GM18951 (cell line): ENCODE measurements around the gene KIAA1671.

ENCODE experiments used
- POLR2A ChIP-seq: IDR thresholded peaks from 4 replicates; pipeline ENCODE4 v1.6.1; 2011; ENCODE audit warnings: mild to moderate bottlenecking; ENCODE audit not compliant: insufficient read length, insufficient read depth; ENCODE audit errors: extremely low read depth
- in situ Hi-C: fragments of 300-500 bp; cut with MboI; formaldehyde crosslinking; loops from one replicate; pipeline ENCODE4 v1.12.0; 2022; ENCODE audit warnings: low sequenced_read_pairs, mixed read lengths, inconsistent platforms; ENCODE audit not compliant: unreplicated experiment

Gene KIAA1671

GRCh38 chr22:25035715-25036114 lies 83.2 kb downstream of the KIAA1671 start:
- TF ChIP-seq POLR2A, result no peak
- in situ Hi-C loops, result no loop called here

- in situ Hi-C loops, result no loop called here
- TF ChIP-seq POLR2A, result no peak
Observed at GRCh38 chr22:25038239-25038638, 85.7 kb downstream of the KIAA1671 start.

GRCh38 chr22:25038771-25039170 lies 86.3 kb downstream of the KIAA1671 start:
- in situ Hi-C loops, result no loop called here
- no peak for TF ChIP-seq POLR2A

- in situ Hi-C loops, result no loop called here
Observed at GRCh38 chr22:25039255-25039654, 86.7 kb downstream of the KIAA1671 start.

GRCh38 chr22:25039754-25040153 lies 87.2 kb downstream of the KIAA1671 start:
- in situ Hi-C loops, result loop anchor here (10.0 kb wide), 1 partner anchor 85 kb away; the partner anchor contains the start of gene KIAA1671
- no peak for TF ChIP-seq POLR2A

More at GRCh38 chr22:25039255-25039654, 86.7 kb downstream of the KIAA1671 start:
- no peak for TF ChIP-seq POLR2A

- TF ChIP-seq POLR2A, result no peak
- in situ Hi-C loops, result loop anchor here (10.0 kb wide), 1 partner anchor 90 kb away; the partner anchor contains the start of gene KIAA1671
Observed at GRCh38 chr22:25045159-25045558, 92.6 kb downstream of the KIAA1671 start.

- in situ Hi-C loops, result loop anchor here (10.0 kb wide), 1 partner anchor 93 kb away; the partner anchor contains the start of gene KIAA1671
- no peak for TF ChIP-seq POLR2A
Observed at GRCh38 chr22:25048071-25048470, 95.6 kb downstream of the KIAA1671 start.

GRCh38 chr22:25048659-25049647 lies 96.4 kb downstream of the KIAA1671 start:
- in situ Hi-C loops, result loop anchor here (10.0 kb wide), 1 partner anchor 94 kb away; the partner anchor contains the start of gene KIAA1671
- no peak for TF ChIP-seq POLR2A

- in situ Hi-C loops, result loop anchor here (10.0 kb wide), 1 partner anchor 95 kb away; the partner anchor contains the start of gene KIAA1671
- TF ChIP-seq POLR2A, result no peak
Observed at GRCh38 chr22:25049770-25050169, 97.3 kb downstream of the KIAA1671 start.

- in situ Hi-C loops, result no loop called here
- no peak for TF ChIP-seq POLR2A
Observed at GRCh38 chr22:25050566-25050965, 98.0 kb downstream of the KIAA1671 start.

GRCh38 chr22:25051073-25051472 lies 98.6 kb downstream of the KIAA1671 start:
- in situ Hi-C loops, result no loop called here
- no peak for TF ChIP-seq POLR2A

GRCh38 chr22:25051983-25052710 lies 99.6 kb downstream of the KIAA1671 start:
- in situ Hi-C loops, result no loop called here
- TF ChIP-seq POLR2A, result no peak

GRCh38 chr22:25053153-25053805 lies 100.8 kb downstream of the KIAA1671 start:
- TF ChIP-seq POLR2A, result no peak
- in situ Hi-C loops, result no loop called here
